Hepatocyte (in vitro differentiated cells): ENCODE measurements around the gene CEP250. TPM values are rescaled to one million over a fixed set of nuclear protein-coding genes. Genes with fewer than 3 reads are reported as not detected.

Source experiments
- DNase-seq: peaks from one replicate; pipeline ENCODE4 v3.0.0-alpha.2; 2016; ENCODE audit warnings: low spot score
- H2AFZ ChIP-seq: fragments of 200-600 bp; sonication (generic); 2 replicates; pipeline ENCODE4 v1.6.0; 2016; ENCODE audit warnings: antibody characterized with exemption, mild to moderate bottlenecking
- H3K27ac ChIP-seq: fragments of 200-600 bp; sonication (generic); 2 replicates; pipeline ENCODE4 v1.5.1; 2016; ENCODE audit warnings: mild to moderate bottlenecking
- H3K27me3 ChIP-seq: fragments of 200-600 bp; sonication (generic); 2 replicates; pipeline ENCODE4 v1.6.1; 2016
- H3K36me3 ChIP-seq: fragments of 200-600 bp; sonication (generic); replicated peaks from 2 replicates; pipeline ENCODE4 v1.5.1; 2016; ENCODE audit warnings: low read depth; ENCODE audit not compliant: insufficient read depth
- H3K4me1 ChIP-seq: fragments of 200-600 bp; sonication (generic); 2 replicates; pipeline ENCODE4 v1.5.1; 2016; ENCODE audit warnings: mild to moderate bottlenecking, moderate library complexity; ENCODE audit not compliant: insufficient read depth
- H3K4me2 ChIP-seq: fragments of 200-600 bp; sonication (generic); 2 replicates; pipeline ENCODE4 v1.6.0; 2016
- H3K4me3 ChIP-seq: fragments of 200-600 bp; sonication (generic); 2 replicates; pipeline ENCODE4 v1.5.1; 2016; ENCODE audit warnings: mild to moderate bottlenecking
- H3K79me2 ChIP-seq: fragments of 200-600 bp; sonication (generic); 2 replicates; pipeline ENCODE4 v1.6.0; 2017; ENCODE audit warnings: mild to moderate bottlenecking
- H3K9me2 ChIP-seq: fragments of 200-600 bp; sonication (generic); replicated peaks from 2 replicates; pipeline ENCODE4 v1.6.0; 2017; ENCODE audit warnings: mild to moderate bottlenecking; ENCODE audit not compliant: insufficient read depth
- H3K9me3 ChIP-seq: fragments of 200-600 bp; sonication (generic); 2 replicates; pipeline ENCODE4 v1.5.1; 2016; ENCODE audit warnings: low read depth, mild to moderate bottlenecking
- H4K20me1 ChIP-seq: fragments of 200-600 bp; sonication (generic); 2 replicates; pipeline ENCODE4 v1.6.0; 2016; ENCODE audit warnings: mild to moderate bottlenecking; ENCODE audit not compliant: insufficient read depth, poor library complexity, severe bottlenecking
- CTCF ChIP-seq: fragments of 200-600 bp; sonication (generic); IDR thresholded peaks from 2 replicates; pipeline ENCODE4 v1.5.1; 2016; ENCODE audit warnings: antibody characterized with exemption, mild to moderate bottlenecking; ENCODE audit not compliant: poor library complexity
- EZH2 ChIP-seq: fragments of 200-600 bp; sonication (generic); IDR thresholded peaks from 2 replicates; pipeline ENCODE4 v1.6.1; 2016; ENCODE audit warnings: antibody characterized with exemption, mild to moderate bottlenecking, borderline replicate concordance
- EZH2phosphoT487 ChIP-seq: fragments of 200-600 bp; sonication (generic); IDR thresholded peaks from one replicate; pipeline ENCODE4 v1.6.1; 2018; ENCODE audit warnings: antibody characterized with exemption, mild to moderate bottlenecking, low read depth, moderate library complexity; ENCODE audit not compliant: unreplicated experiment, severe bottlenecking
- whole genome bisulfite sequencing: methylation state at CpG from one replicate; pipeline ENCODE4 v1.1.6; 2016; ENCODE audit warnings: low lambda C conversion rate; ENCODE audit errors: missing lambda C conversion rate; 5-methylcytosine and 5-hydroxymethylcytosine counted together
- polyA plus RNA-seq: library from polyadenylated mRNA; unstranded; fragments of >200 nt; fragmentation: Nextera tagmentation; extraction: Ambion mirVana; gene quantifications from 2 replicates; pipeline ENCODE4 v1.2.1, GENCODE V29; 2016
- total RNA-seq: library from RNA; depleted of rRNA; stranded (reverse); fragments of >200 nt; gene quantifications from 2 replicates; pipeline ENCODE4 v1.2.3, GENCODE V29; 2014

Gene CEP250
- total and polyA plus RNA-seq, 2 experiments from 2014 or later, result 12.4 to 18.5 TPM

- Histone ChIP-seq H3K4me3 (no peak overlapping the region), H3K36me3 (no peaks in the 10 kb centered on the region), H3K27ac (no peak overlapping the region), H3K27me3 (no peaks in the 10 kb centered on the region), H3K9me2 (no peaks in the 10 kb centered on the region), H4K20me1 (no peaks in the 10 kb centered on the region), H3K79me2 (no peaks in the 10 kb centered on the region), H2AFZ (no peak overlapping the region), H3K9me3 (no peaks in the 10 kb centered on the region), H3K4me1 (no peaks in the 10 kb centered on the region), H3K4me2 (no peak overlapping the region)
- DNase-seq, result no peak
- TF ChIP-seq EZH2phosphoT487 (no peak), EZH2 (no peak), CTCF (no peak)
- 74% methylated on average over 17 of the region's 18 CpGs for WGBS
Observed at GRCh38 chr20:35560105-35560511, 104.7 kb downstream of the CEP250 start.

GRCh38 chr20:35560541-35560940 is 105.1 kb downstream of the CEP250 start:
- no peaks in the 10 kb centered on the region for H3K4me1 ChIP-seq
- H3K27ac ChIP-seq, result no peak overlapping the region
- H3K9me2 ChIP-seq, result no peaks in the 10 kb centered on the region
- no peak overlapping the region for H3K4me3 ChIP-seq
- WGBS, result 77% methylated on average over 10 of the region's 10 CpGs
- H3K79me2 ChIP-seq, result no peaks in the 10 kb centered on the region
- no peak overlapping the region for H3K4me2 ChIP-seq
- no peaks in the 10 kb centered on the region for H4K20me1 ChIP-seq
- H3K36me3 ChIP-seq, result no peaks in the 10 kb centered on the region
- no peak for DNase-seq
- no peaks in the 10 kb centered on the region for H3K9me3 ChIP-seq
- H2AFZ ChIP-seq, result no peak overlapping the region
- TF ChIP-seq CTCF (no peak), EZH2 (no peak), EZH2phosphoT487 (no peak)
- H3K27me3 ChIP-seq, result no peaks in the 10 kb centered on the region

GRCh38 chr20:35561268-35561667 is 105.9 kb downstream of the CEP250 start:
- Histone ChIP-seq H3K4me1 (no peaks in the 10 kb centered on the region), H3K9me3 (no peaks in the 10 kb centered on the region), H3K27ac (no peak overlapping the region), H3K27me3 (no peaks in the 10 kb centered on the region), H2AFZ (no peak overlapping the region), H3K4me2 (no peak overlapping the region), H3K4me3 (no peak overlapping the region), H3K9me2 (no peaks in the 10 kb centered on the region), H3K36me3 (no peaks in the 10 kb centered on the region), H3K79me2 (no peaks in the 10 kb centered on the region), H4K20me1 (no peaks in the 10 kb centered on the region)
- 12% methylated on average over 7 of the region's 7 CpGs for WGBS
- peak; percentile 53 for DNase-seq
- TF ChIP-seq CTCF, result peak; percentile 38
- TF ChIP-seq EZH2, result no peak
- no peak for TF ChIP-seq EZH2phosphoT487

GRCh38 chr20:35561671-35562070 is 106.3 kb downstream of the CEP250 start:
- Histone ChIP-seq H3K9me3 (no peaks in the 10 kb centered on the region), H2AFZ (no peak overlapping the region), H3K27ac (no peak overlapping the region), H3K27me3 (no peaks in the 10 kb centered on the region), H3K4me2 (no peak overlapping the region), H3K79me2 (no peaks in the 10 kb centered on the region), H4K20me1 (no peaks in the 10 kb centered on the region), H3K36me3 (no peaks in the 10 kb centered on the region), H3K9me2 (no peaks in the 10 kb centered on the region), H3K4me1 (no peaks in the 10 kb centered on the region), H3K4me3 (no peak overlapping the region)
- no peak for DNase-seq
- no peak for TF ChIP-seq EZH2
- TF ChIP-seq EZH2phosphoT487, result no peak
- TF ChIP-seq CTCF, result no peak
- WGBS, result 63% methylated on average over 5 of the region's 5 CpGs
